A673 (cell line): ENCODE data around the gene MAN1B1.

ENCODE experiments used
- EZH2 ChIP-seq: fragments of 200-600 bp; sonication (generic); IDR thresholded peaks from 2 replicates; pipeline ENCODE4 v1.6.1; 2017; ENCODE audit warnings: borderline replicate concordance, low read depth, mild to moderate bottlenecking, mixed read lengths, antibody characterized with exemption, low read length; ENCODE audit not compliant: poor library complexity, severe bottlenecking
- TF ChIP-seq, protein P1 (sequence below): fragments of 300-800, 200-600 bp; sonication (generic); conservative IDR thresholded peaks from 2 replicates; pipeline ENCODE4 v1.5.1; 2017; ENCODE audit warnings: low read depth, mild to moderate bottlenecking, antibody characterized with exemption, low read length, moderate library complexity, mixed read lengths

DNA sequence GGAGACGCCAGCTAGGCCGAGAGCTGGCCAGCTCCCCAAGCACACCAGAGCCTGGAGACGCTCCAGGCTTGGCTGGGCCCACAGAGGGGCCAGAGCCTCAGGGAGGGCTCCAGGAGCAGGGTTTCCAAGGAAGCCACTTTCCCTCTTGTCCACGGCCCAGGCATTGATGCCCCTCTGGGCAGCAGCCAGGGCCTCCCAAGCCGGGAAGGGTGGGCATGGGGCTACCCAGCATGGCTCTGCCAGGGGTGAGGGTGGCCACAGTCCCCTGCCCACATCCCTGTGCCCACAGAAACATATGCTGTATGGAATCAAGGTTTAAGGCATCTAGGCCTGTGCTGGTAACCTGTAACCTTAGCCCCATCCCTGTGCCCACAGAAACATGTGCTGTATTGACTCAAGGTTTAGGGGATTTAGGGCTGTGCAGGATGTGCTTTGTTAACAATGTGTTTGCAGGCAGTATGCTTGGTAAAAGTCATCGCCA, 29.3 kb downstream of the MAN1B1 start:
- TF ChIP-seq EZH2: no peak
- TF ChIP-seq, protein P1, sequence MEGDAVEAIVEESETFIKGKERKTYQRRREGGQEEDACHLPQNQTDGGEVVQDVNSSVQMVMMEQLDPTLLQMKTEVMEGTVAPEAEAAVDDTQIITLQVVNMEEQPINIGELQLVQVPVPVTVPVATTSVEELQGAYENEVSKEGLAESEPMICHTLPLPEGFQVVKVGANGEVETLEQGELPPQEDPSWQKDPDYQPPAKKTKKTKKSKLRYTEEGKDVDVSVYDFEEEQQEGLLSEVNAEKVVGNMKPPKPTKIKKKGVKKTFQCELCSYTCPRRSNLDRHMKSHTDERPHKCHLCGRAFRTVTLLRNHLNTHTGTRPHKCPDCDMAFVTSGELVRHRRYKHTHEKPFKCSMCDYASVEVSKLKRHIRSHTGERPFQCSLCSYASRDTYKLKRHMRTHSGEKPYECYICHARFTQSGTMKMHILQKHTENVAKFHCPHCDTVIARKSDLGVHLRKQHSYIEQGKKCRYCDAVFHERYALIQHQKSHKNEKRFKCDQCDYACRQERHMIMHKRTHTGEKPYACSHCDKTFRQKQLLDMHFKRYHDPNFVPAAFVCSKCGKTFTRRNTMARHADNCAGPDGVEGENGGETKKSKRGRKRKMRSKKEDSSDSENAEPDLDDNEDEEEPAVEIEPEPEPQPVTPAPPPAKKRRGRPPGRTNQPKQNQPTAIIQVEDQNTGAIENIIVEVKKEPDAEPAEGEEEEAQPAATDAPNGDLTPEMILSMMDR: no peak
